K562 (cell line): ENCODE measurements around the gene SDR39U1. TPM values are rescaled to one million over a fixed set of nuclear protein-coding genes. Genes with fewer than 3 reads are reported as not detected.

Experiments
- CTCF ChIP-seq, 3 experiments: IDR thresholded peaks in 2 of 3; conservative IDR thresholded peaks in 1 of 3; 2 replicates each; pipeline ENCODE4 v1.5.1; 2011 to 2012; ENCODE audit warnings: low read length in 3 of 3, mild to moderate bottlenecking in 3 of 3, control low read depth in 2 of 3, improper control_type of control experiment in 1 of 3, inconsistent platforms in 1 of 3, low read depth in 1 of 3, mixed read lengths in 1 of 3, moderate library complexity in 1 of 3; ENCODE audit not compliant: insufficient read depth in 2 of 3
- GATA2 ChIP-seq: sonication (generic); formaldehyde crosslinking; IDR thresholded peaks from 2 replicates; pipeline ENCODE4 v1.4.0; 2020; ENCODE audit warnings: mild to moderate bottlenecking, missing genetic modification reagents
- TAF9B ChIP-seq: fragments of 450-650 bp; IDR thresholded peaks from 2 replicates; pipeline ENCODE4 v1.6.1; 2018; ENCODE audit warnings: mild to moderate bottlenecking; ENCODE audit not compliant: partially characterized antibody
- TBP ChIP-seq: optimal IDR thresholded peaks from 2 replicates; pipeline ENCODE3; 2011; ENCODE audit warnings: low read depth, low read length, improper control_type of control experiment
- ZBTB33 ChIP-seq: sonication (generic); formaldehyde crosslinking; IDR thresholded peaks from 2 replicates; pipeline ENCODE4 v1.8.1; 2023; ENCODE audit warnings: mild to moderate bottlenecking, missing genetic modification reagents
- ZFPM2 ChIP-seq: fragments of 250-450 bp; sonication (Bioruptor Pico); IDR thresholded peaks from 2 replicates; pipeline ENCODE4 v1.5.1; 2022; ENCODE audit warnings: mild to moderate bottlenecking
- ZNF175 ChIP-seq: fragments of 200-800 bp; sonication (Bioruptor generic); IDR thresholded peaks from 2 replicates; pipeline ENCODE4 v1.6.1; 2016; ENCODE audit warnings: low read depth, mild to moderate bottlenecking, missing genetic modification characterization, missing compliant biosample characterization
- ZNF280A ChIP-seq: fragments of 450-650 bp; IDR thresholded peaks from 2 replicates; pipeline ENCODE4 v1.6.1; 2018; ENCODE audit warnings: mild to moderate bottlenecking, low read depth; ENCODE audit not compliant: partially characterized antibody
- polyA plus RNA-seq, 8 experiments: library from polyadenylated mRNA; depleted of rRNA in 4 of 8; stranded (reverse) in 5 of 8; unstranded in 3 of 8; fragments of >200 nt; fragmentation: Nextera tagmentation in 2 of 8; fragmentation: Illumina TruSeq in 1 of 8; extraction: Ambion mirVana in 2 of 8; extraction: Trizol in 1 of 8; gene quantifications; 2 replicates each; pipeline versions ENCODE4 v1.2.1 to v1.2.3, GENCODE V29; 2011 to 2014; ENCODE audit warnings: inconsistent platforms in 1 of 8, missing spikeins in 1 of 8
- total RNA-seq, 7 experiments: library from RNA; depleted of rRNA in 6 of 7; stranded (reverse); fragments of >200 nt in 6 of 7; fragmentation: Illumina TruSeq in 2 of 7; extraction: Trizol in 2 of 7; gene quantifications; 2 replicates each; pipeline versions ENCODE4 v1.2.1 to v1.2.3, GENCODE V29; 2011 to 2021; ENCODE audit warnings: low replicate concordance in 1 of 7

The SDR39U1 gene
- total and polyA plus RNA-seq, 9 of the 15 experiments (the other 6 are each of a cell fraction or from before 2014, with no cell fraction given): 10.4 to 56.1 (median 19.8) TPM

GRCh38 chr14:24392325-24393091 lies 50.1 kb downstream of the SDR39U1 start (continued):
- peak; percentile 27 for TF ChIP-seq TAF9B
- no peak for TF ChIP-seq ZNF175 (CRISPR knock-in tag)
- TF ChIP-seq GATA2 (CRISPR knock-in tag): no peak
- peak in 2 of 3 experiments; percentile 13; a peak in 1 of 6 replicates for TF ChIP-seq CTCF (IDR thresholded peaks at IDR 0.05 in 2 of 3, conservative IDR thresholded peaks at IDR 0.05 in 1 of 3; ENCODE audit: insufficient read depth in 2 of 3, low read depth in 1 of 3, low read length in 3 of 3)
- TF ChIP-seq ZNF280A: no peak
- TF ChIP-seq TBP: peak; percentile 89
- no peak for TF ChIP-seq ZFPM2
- TF ChIP-seq ZBTB33 (CRISPR knock-in tag): no peak
- TF ChIP-seq, all 486 proteins: peak for 7
